ENCODE measurements around the gene PCK1. TPM values are rescaled to one million over a fixed set of nuclear protein-coding genes. Genes with fewer than 3 reads are reported as not detected.

The PCK1 gene
- total and polyA plus RNA-seq, 2 of the 8 experiments (the other 6 are each of a cell fraction or from before 2014, with no cell fraction given), result not detected

GRCh38 chr20:57573894-57574293 lies 13.0 kb downstream of the PCK1 start:
- Histone ChIP-seq H3K79me1 (ENCODE audit: low read depth, low read length) (no peaks in the 10 kb centered on the region), H3K27ac (ENCODE audit: low read depth, low read length) (no peak overlapping the region), H4K20me1 (replicated peaks in 1 of 2; ENCODE audit: control insufficient read depth in 1 of 2, insufficient read depth in 2 of 2, low read length in 2 of 2) (no peaks in the 10 kb centered on the region), H4K5ac (ENCODE audit: insufficient read length, low read depth, low read length) (no peak overlapping the region), H4K91ac (replicated peaks; ENCODE audit: insufficient read length, low read length) (no peak overlapping the region), H3K79me2 (ENCODE audit: control insufficient read depth in 1 of 2, insufficient read depth in 2 of 2, low read length in 2 of 2) (no peaks in the 10 kb centered on the region), H2BK20ac (ENCODE audit: low read length) (no peak overlapping the region), H3K4ac (replicated peaks; ENCODE audit: insufficient read length, low read depth, low read length) (no peak overlapping the region), H3K23ac (ENCODE audit: insufficient read length) (no peak overlapping the region), H3K4me1 (replicated peaks in 1 of 4; ENCODE audit: control insufficient read depth in 3 of 4, insufficient read depth in 4 of 4, low read length in 3 of 4) (peaks cover 0 to 10% (median 3%) of the 10 kb centered on the region in 4 experiments; a peak in 4 of 7 replicates), H3K9ac (replicated peaks in 1 of 4; ENCODE audit: extremely low read depth in 1 of 4, low read depth in 3 of 4, low read length in 3 of 4) (no peak overlapping the region), H3K56ac (replicated peaks; ENCODE audit: insufficient read length, low read depth, low read length) (no peak overlapping the region), H2BK5ac (ENCODE audit: low read depth, low read length) (no peak overlapping the region), H3K14ac (ENCODE audit: insufficient read length) (no peak overlapping the region), H2BK120ac (replicated peaks; ENCODE audit: low read depth, low read length) (no peak overlapping the region), H4K8ac (ENCODE audit: extremely low read depth, insufficient read depth, low read length) (no peak overlapping the region), H3K4me2 (ENCODE audit: insufficient read depth in 1 of 2, low read depth in 2 of 2, low read length in 2 of 2) (no peak overlapping the region; a peak in 1 of 4 replicates), H2BK12ac (ENCODE audit: low read depth, low read length) (no peak overlapping the region), H2AK5ac (ENCODE audit: low read depth, low read length) (no peak overlapping the region), H2BK15ac (ENCODE audit: low read length) (no peak overlapping the region), H2AFZ (ENCODE audit: low read length) (no peak overlapping the region), H3K18ac (ENCODE audit: extremely low read depth, low read length) (peak overlapping the region; percentile 62; the same call in 1 of the 2 replicates), H3K9me3 (ENCODE audit: insufficient read depth in 2 of 2, low read depth in 1 of 2, low read length in 1 of 2) (no peaks in the 10 kb centered on the region), H3K27me3 (replicated peaks in 1 of 4; ENCODE audit: control insufficient read depth in 3 of 4, extremely low read depth in 1 of 4, insufficient read depth in 3 of 4, low read length in 3 of 4) (peaks cover 0 to 4% (median 0%) of the 10 kb centered on the region in 4 experiments; a peak in 4 of 7 replicates), H3K23me2 (ENCODE audit: low read depth, low read length) (peaks cover 1% of the 10 kb centered on the region; the same call in 1 of the 2 replicates), H3K4me3 (ENCODE audit: extremely low read depth in 1 of 4, insufficient read depth in 2 of 4, low read depth in 3 of 4, low read length in 4 of 4) (no peak overlapping the region), H3K36me3 (ENCODE audit: control insufficient read depth in 2 of 4, insufficient read depth in 4 of 4, low read length in 3 of 4) (no peaks in the 10 kb centered on the region)
- CTCF ChIA-PET (ENCODE audit: partially characterized antibody), result interaction anchor here (0.6 to 7.9 kb wide), 30 partner anchors 8 to 1420 kb away, joined by 3 to 67 read pairs (median 6); partner anchors contain the start of gene PCK1
- POLR2A ChIA-PET (ENCODE audit: partially characterized antibody), result interaction anchor here (1.9 kb wide), 1 partner anchor 51 kb away, joined by 4 read pairs; no protein-coding TSS in a partner anchor
- no peak for FAIRE-seq
- DNase-seq (ENCODE audit: low read depth in 1 of 2, low spot score in 2 of 2), result peak in 1 of 2 experiments; percentile 73
- 62% methylated on average over 5 of the region's 5 CpGs; no CpG with 5 or more reads in 1 of the 2 experiments for WGBS, 2 experiments (ENCODE audit: extremely low coverage in 1 of 2, insufficient coverage in 1 of 2, insufficient read length in 1 of 2, insufficient replicate concordance in 2 of 2, low coverage in 1 of 2, low lambda C conversion rate in 2 of 2, missing lambda C conversion rate in 1 of 2)
- TF ChIP-seq TEAD4 (IDR thresholded peaks at IDR 0.05; ENCODE audit: low read depth, low read length), result no peak
- TF ChIP-seq CTCF (IDR thresholded peaks at IDR 0.05; ENCODE audit: control extremely low read depth in 1 of 3, insufficient read depth in 1 of 3, low read depth in 1 of 3, low read length in 3 of 3), result peak; percentile 73 to 89 (median 83)
- TF ChIP-seq SP2 (IDR thresholded peaks at IDR 0.05; ENCODE audit: low read length), result no peak
- TF ChIP-seq NRF1 (IDR thresholded peaks at IDR 0.05; ENCODE audit: low read depth, low read length), result no peak
- no peak for TF ChIP-seq BACH1 (IDR thresholded peaks at IDR 0.05; ENCODE audit: low read length)
- TF ChIP-seq YY1 (IDR thresholded peaks at IDR 0.05; ENCODE audit: low read depth, low read length), result no peak
- peak; percentile 41 to 61 for TF ChIP-seq RAD21 (IDR thresholded peaks at IDR 0.05 in 1 of 2, conservative IDR thresholded peaks at IDR 0.05 in 1 of 2; ENCODE audit: low read depth in 2 of 2, low read length in 2 of 2)
- 0 out of 2 replicates have a peak, but pooled peaks have one; percentile 4 for TF ChIP-seq USF2 (IDR thresholded peaks at IDR 0.05; ENCODE audit: low read length)
- TF ChIP-seq SP4 (IDR thresholded peaks at IDR 0.05; ENCODE audit: low read length), result no peak

Measured in H1 (cell line).